GM10266 (cell line): ENCODE data around the gene U2AF1L4.

ENCODE experiments used
- DNase-seq: peaks from one replicate; pipeline ENCODE4 v3.0.0; 2012; ENCODE audit errors: extremely low spot score
- TF ChIP-seq, protein P1 (sequence below): IDR thresholded peaks from 2 replicates; pipeline ENCODE4 v1.5.1; 2012; ENCODE audit warnings: mild to moderate bottlenecking, low read depth; ENCODE audit not compliant: control insufficient read depth, insufficient read depth; ENCODE audit errors: missing control alignments

Gene U2AF1L4

DNA sequence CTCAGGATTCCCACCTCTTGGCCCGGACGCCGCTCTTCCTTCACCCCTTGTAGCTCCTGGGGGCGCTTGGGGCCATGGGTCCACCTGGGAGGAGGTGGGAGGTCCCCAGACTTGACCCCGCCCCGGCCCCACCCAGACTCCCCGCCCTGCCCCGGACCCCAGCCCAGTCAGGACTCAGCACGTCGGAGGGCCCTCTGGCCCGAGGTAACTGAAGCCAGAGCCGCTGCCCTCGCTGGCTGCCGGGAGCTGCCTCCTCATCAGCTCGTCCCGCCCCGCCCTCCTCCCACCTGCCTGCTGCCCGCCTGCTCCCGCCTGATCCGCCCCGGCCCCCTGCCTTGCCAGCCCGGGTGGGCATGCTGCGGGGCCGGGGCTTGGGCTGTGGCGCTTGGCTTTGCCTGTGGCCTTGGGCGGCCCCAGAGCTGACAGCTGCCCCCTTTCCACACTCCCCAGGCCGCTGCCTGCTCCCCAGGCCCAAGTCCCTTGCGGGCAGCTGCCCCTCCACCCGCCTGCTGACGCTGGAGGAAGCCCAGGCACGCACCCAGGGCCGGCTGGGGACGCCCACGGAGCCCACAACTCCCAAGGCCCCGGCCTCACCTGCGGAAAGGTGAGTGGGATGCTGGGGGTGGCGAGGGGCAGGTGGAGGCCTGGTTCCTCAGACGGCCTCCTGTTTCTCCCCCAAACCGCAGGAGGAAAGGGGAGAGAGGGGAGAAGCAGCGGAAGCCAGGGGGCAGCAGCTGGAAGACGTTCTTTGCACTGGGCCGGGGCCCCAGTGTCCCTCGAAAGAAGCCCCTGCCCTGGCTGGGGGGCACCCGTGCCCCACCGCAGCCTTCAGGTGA, 39.5 kb upstream of the U2AF1L4 start:
- DNase-seq, result no peak
- TF ChIP-seq, protein P1, sequence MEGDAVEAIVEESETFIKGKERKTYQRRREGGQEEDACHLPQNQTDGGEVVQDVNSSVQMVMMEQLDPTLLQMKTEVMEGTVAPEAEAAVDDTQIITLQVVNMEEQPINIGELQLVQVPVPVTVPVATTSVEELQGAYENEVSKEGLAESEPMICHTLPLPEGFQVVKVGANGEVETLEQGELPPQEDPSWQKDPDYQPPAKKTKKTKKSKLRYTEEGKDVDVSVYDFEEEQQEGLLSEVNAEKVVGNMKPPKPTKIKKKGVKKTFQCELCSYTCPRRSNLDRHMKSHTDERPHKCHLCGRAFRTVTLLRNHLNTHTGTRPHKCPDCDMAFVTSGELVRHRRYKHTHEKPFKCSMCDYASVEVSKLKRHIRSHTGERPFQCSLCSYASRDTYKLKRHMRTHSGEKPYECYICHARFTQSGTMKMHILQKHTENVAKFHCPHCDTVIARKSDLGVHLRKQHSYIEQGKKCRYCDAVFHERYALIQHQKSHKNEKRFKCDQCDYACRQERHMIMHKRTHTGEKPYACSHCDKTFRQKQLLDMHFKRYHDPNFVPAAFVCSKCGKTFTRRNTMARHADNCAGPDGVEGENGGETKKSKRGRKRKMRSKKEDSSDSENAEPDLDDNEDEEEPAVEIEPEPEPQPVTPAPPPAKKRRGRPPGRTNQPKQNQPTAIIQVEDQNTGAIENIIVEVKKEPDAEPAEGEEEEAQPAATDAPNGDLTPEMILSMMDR, result no peak

DNA sequence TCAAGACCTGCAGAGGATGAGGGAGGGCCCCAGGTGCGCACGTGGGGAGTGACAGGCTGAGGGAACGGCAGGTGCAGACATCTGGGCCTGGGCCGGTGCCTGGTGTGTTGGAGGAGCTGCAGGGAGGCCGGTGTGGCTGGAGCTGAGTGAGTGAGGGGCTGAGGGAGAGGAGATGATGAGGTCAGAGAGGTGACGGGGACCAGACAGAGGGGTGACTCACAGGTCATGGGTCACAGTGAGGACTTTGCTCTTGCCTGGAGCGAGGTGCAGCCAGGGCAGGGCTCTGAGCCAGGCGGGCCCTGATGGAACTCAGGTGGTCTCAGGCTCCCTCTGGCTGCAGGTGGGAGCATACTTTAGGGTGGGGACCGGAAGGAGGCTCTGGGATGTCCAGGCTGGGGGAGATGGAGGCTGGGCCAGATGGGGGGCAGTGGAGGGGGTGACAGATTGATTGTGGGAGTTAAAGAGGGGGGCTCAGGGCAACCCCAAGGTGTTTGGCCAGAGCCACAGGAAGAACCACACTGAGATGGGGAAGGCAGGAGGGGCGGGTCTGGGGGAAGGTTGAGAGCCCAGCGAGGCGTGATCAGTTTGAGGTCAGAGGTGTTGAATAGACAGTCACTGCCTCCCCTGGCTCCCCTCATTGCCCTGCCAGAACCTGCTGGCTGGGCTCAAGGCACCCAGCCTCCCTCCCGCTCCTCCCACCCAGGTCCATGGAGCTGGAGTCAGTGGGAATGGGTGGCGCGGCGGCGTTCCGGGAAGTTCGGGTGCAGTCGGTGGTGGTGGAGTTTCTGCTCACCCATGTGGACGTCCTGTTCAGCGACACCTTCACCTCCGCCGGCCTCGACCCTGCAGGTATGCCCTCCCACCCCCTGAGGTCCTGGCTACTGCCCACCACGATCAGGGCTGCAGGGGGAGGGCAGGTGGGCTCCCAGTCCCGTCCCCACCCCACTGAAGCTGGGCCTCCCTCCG, 38.5 kb upstream of the U2AF1L4 start:
- TF ChIP-seq, protein P1, result peak; percentile 5
- no peak for DNase-seq

DNA sequence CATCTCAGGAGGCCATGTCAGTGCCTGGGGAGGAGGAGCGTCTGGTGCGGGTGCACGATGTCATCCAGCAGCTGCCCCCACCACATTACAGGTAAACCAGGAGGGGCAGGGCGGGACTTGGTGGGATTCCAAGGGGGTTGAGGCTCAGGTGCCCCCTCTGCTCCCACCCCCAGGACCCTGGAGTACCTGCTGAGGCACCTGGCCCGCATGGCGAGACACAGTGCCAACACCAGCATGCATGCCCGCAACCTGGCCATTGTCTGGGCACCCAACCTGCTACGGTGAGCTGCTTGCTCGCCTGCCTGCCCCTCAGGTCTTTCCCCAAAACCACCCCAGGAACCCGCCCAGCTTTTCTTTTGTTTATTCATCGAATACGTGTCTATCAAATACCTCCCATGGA, 37.4 kb upstream of the U2AF1L4 start:
- DNase-seq, result no peak
- TF ChIP-seq, protein P1, result no peak

DNA sequence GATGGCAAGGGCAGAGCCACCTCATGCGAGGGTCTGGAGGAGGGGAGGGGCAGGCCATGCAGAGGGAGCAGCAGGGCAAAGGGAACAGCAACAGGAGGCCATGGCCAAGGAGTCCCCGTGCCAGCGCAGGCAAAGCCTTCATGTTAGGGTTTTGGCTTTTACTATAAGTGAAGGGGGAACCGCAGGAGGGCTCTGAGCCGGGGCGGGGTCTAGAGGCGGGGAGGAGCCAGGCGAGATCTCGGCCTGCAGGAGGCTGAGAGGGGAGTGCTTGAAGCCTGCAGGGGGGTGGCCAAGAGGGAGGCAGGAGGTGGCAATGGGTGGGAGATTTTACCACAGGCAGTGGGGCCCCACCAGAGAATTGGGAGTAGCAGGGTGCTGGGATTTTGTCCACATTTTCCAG, 36.4 kb upstream of the U2AF1L4 start:
- TF ChIP-seq, protein P1, result no peak
- no peak for DNase-seq

DNA sequence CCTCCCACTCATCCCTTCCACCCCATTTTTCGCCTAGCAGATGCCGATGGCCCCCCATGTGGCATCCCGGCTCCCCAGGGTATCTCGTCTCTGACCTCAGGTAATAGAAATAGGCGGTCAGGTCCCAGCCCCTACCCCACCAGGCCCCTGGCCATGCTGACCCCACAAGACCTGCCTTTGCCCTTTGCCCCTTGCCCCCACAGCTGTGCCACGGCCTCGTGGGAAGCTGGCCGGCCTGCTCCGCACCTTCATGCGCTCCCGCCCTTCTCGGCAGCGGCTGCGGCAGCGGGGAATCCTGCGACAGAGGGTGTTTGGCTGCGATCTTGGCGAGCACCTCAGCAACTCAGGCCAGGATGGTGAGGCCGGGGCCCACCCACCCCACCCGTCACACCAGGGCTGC, 35.5 kb upstream of the U2AF1L4 start:
- TF ChIP-seq, protein P1, result no peak
- DNase-seq, result no peak

DNA sequence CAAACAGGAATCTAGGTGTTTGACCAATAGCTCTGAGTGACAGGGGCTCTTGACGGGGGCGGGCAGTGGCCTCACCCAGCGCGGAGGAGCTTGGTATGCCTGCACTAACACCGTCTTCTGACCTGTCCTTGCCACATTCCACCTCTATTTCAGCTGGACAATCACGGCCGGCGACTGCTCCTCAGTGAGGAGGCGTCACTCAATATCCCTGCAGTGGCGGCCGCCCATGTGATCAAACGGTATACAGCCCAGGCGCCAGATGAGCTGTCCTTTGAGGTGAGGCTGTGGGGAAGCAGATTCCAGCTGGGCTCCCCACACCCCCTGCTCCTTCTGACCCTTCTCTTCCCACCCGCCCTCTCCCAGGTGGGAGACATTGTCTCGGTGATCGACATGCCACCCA, 34.8 kb upstream of the U2AF1L4 start:
- TF ChIP-seq, protein P1, result no peak
- no peak for DNase-seq
